Activated B cell treated with CpG ODN at 0.5 μM for 24 hours (primary cell): ENCODE data around the gene DEPP1. TPM values are rescaled to one million over a fixed set of nuclear protein-coding genes. Genes with fewer than 3 reads are reported as not detected.

Experiments used
- ATAC-seq: fragments of 200-7000 bp; cut with Tn5 transposase; one replicate; pipeline ENCODE4 v1.10.0; 2021; ENCODE audit warnings: low read depth, mild to moderate bottlenecking, moderate library complexity
- CTCF ChIA-PET: fragments of 350-600 bp; sonication (Branson Sonifier 250); formaldehyde crosslinking; loops from one replicate; lab custom pipeline; 2021; ENCODE audit warnings: antibody characterized with exemption; lab: Charles Lee
- POLR2A ChIA-PET: fragments of 350-600 bp; sonication (Branson Sonifier 250); formaldehyde crosslinking; loops from one replicate; lab custom pipeline; 2021; ENCODE audit warnings: antibody characterized with exemption; lab: Charles Lee
- DNase-seq: peaks from one replicate; pipeline ENCODE4 v3.0.0; 2022
- H3K27ac Mint-ChIP-seq: one replicate; pipeline ENCODE4 v1.8.0; 2020; ENCODE audit warnings: mixed read lengths
- H3K27me3 Mint-ChIP-seq: one replicate; pipeline ENCODE4 v1.8.0; 2021; ENCODE audit warnings: mixed read lengths
- H3K36me3 Mint-ChIP-seq: one replicate; pipeline ENCODE4 v1.8.0; 2021; ENCODE audit warnings: low read depth, mixed read lengths
- H3K4me1 Mint-ChIP-seq: one replicate; pipeline ENCODE4 v1.8.0; 2021; ENCODE audit warnings: mixed read lengths
- H3K4me3 Mint-ChIP-seq: one replicate; pipeline ENCODE4 v1.8.0; 2020; ENCODE audit warnings: mild to moderate bottlenecking, mixed read lengths
- H3K9me3 Mint-ChIP-seq: one replicate; pipeline ENCODE4 v1.8.0; 2020; ENCODE audit warnings: mixed read lengths
- CTCF ChIP-seq: fragments of 200-600 bp; IDR thresholded peaks from one replicate; pipeline ENCODE4 v1.8.0; 2022; ENCODE audit warnings: antibody characterized with exemption, mild to moderate bottlenecking
- intact Hi-C: fragments of 100-400 bp; cut with micrococcal nuclease; formaldehyde crosslinking; loops from one replicate; pipeline ENCODE4 v1.15.1; 2024
- total RNA-seq: library from RNA; stranded (reverse); gene quantifications from 2 replicates; pipeline ENCODE4 v1.2.3, GENCODE V29; 2022

Gene DEPP1
- total RNA-seq, 1 donor from 2014 or later, result 0.11 TPM

DNA sequence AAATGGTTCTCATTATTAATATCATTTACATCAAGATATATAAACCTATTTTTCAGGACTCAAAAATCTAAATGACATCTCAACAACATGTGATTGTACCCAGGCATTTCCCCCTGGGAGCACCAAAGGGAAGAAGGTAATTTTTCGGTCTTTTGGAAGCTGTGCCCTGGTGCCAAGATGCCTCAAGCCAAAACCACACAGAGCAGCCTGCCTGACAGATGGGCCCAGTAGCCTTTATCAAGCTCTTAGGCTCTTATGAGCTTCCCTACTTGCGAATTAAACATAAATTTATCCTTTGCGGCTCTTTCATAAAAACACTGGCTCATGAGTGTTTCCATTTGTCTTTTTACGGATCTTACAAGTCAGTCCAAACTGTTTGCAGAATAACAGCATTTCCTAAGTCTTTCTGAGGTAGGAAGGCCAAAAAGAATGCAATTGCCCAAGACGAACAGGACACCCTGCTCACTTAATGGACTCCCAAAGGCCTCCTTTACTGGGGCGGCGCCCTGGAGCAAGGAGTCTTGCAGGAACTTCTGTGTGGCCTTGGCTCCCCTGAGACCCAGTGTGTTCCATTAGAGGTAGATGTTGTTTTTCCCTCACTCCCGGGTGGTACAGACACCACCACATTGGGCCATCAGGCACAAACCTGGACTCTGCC, 23.1 kb downstream of the DEPP1 start:
- Mint-ChIP-seq H3K27me3 (no peaks in the 10 kb centered on the region), H3K27ac (no peak overlapping the region), H3K4me1 (peaks cover 28% of the 10 kb centered on the region), H3K36me3 (peaks cover 18% of the 10 kb centered on the region), H3K9me3 (peaks cover 3% of the 10 kb centered on the region), H3K4me3 (no peak overlapping the region)
- intact Hi-C loops, result no loop called here
- DNase-seq, result no peak
- CTCF ChIA-PET, result no interaction called here
- POLR2A ChIA-PET, result no interaction called here
- no peak for TF ChIP-seq CTCF
- ATAC-seq, result no peak

- CTCF ChIA-PET, result no interaction called here
- Mint-ChIP-seq H3K4me1 (peaks cover 29% of the 10 kb centered on the region), H3K4me3 (no peak overlapping the region), H3K27me3 (no peaks in the 10 kb centered on the region), H3K9me3 (peaks cover 3% of the 10 kb centered on the region), H3K36me3 (peaks cover 18% of the 10 kb centered on the region), H3K27ac (no peak overlapping the region)
- intact Hi-C loops, result no loop called here
- DNase-seq, result no peak
- TF ChIP-seq CTCF, result no peak
- no peak for ATAC-seq
- POLR2A ChIA-PET, result no interaction called here
These were observed 23.6 kb downstream of the DEPP1 start for GRCh38 chr10:44954962-44955361.

DNA sequence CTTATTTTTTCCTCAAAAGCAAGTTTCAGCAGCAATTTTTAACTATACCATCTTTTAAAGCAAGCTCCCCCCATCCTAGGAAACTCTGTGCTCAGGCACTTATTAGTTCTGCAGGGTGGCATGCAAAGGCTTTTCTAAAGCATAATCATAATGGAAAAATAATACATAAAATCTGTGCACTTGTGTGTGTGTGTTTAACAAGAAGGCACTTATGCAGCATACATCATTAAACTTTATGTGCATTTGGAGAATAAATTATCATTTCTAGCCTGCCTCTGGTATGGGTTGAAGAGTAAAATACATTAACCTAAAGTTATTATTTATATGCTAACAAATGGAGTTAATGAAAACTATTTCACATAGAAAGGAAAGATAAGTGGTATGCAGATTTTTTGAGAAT, 24.6 kb downstream of the DEPP1 start:
- H3K36me3 Mint-ChIP-seq, result peaks cover 18% of the 10 kb centered on the region
- TF ChIP-seq CTCF, result no peak
- no peak for DNase-seq
- H3K9me3 Mint-ChIP-seq, result peaks cover 3% of the 10 kb centered on the region
- intact Hi-C loops, result no loop called here
- POLR2A ChIA-PET, result no interaction called here
- ATAC-seq, result no peak
- no peak overlapping the region for H3K27ac Mint-ChIP-seq
- H3K27me3 Mint-ChIP-seq, result no peaks in the 10 kb centered on the region
- peaks cover 33% of the 10 kb centered on the region for H3K4me1 Mint-ChIP-seq
- CTCF ChIA-PET, result no interaction called here
- no peak overlapping the region for H3K4me3 Mint-ChIP-seq

- POLR2A ChIA-PET, result no interaction called here
- DNase-seq, result no peak
- H3K4me3 Mint-ChIP-seq, result no peak overlapping the region
- H3K9me3 Mint-ChIP-seq, result peaks cover 3% of the 10 kb centered on the region
- H3K27ac Mint-ChIP-seq, result no peak overlapping the region
- H3K4me1 Mint-ChIP-seq, result peaks cover 34% of the 10 kb centered on the region
- intact Hi-C loops, result no loop called here
- H3K36me3 Mint-ChIP-seq, result peaks cover 18% of the 10 kb centered on the region
- TF ChIP-seq CTCF, result no peak
- CTCF ChIA-PET, result no interaction called here
- ATAC-seq, result no peak
- no peaks in the 10 kb centered on the region for H3K27me3 Mint-ChIP-seq
These were observed 25.8 kb downstream of the DEPP1 start for GRCh38 chr10:44952779-44953231.

GRCh38 chr10:44951576-44952226, 26.9 kb downstream of the DEPP1 start:
- H3K36me3 Mint-ChIP-seq, result peaks cover 15% of the 10 kb centered on the region
- no peak overlapping the region for H3K4me3 Mint-ChIP-seq
- peaks cover 41% of the 10 kb centered on the region for H3K4me1 Mint-ChIP-seq
- DNase-seq, result no peak
- no peaks in the 10 kb centered on the region for H3K9me3 Mint-ChIP-seq
- no peak for TF ChIP-seq CTCF
- no peak for ATAC-seq
- H3K27ac Mint-ChIP-seq, result no peak overlapping the region
- ChIA-PET POLR2A (no interaction called here), CTCF (no interaction called here)
- intact Hi-C loops, result no loop called here
- H3K27me3 Mint-ChIP-seq, result no peaks in the 10 kb centered on the region
